GM12865 (cell line): ENCODE data around the gene SSR3.

Experiments
- DNase-seq: peaks from one replicate; pipeline ENCODE4 v3.0.0; 2010; ENCODE audit warnings: low read depth
- H3K4me3 ChIP-seq: 2 replicates; pipeline ENCODE4 v1.5.1; 2011; ENCODE audit warnings: mild to moderate bottlenecking, low read depth, low read length, control low read depth
- TF ChIP-seq, protein P1 (sequence below): IDR thresholded peaks from 2 replicates; pipeline ENCODE4 v1.5.1; 2011; ENCODE audit warnings: low read length, control low read depth, low read depth, inconsistent platforms; ENCODE audit not compliant: insufficient read depth; ENCODE audit errors: missing control alignments

SSR3 gene

DNA sequence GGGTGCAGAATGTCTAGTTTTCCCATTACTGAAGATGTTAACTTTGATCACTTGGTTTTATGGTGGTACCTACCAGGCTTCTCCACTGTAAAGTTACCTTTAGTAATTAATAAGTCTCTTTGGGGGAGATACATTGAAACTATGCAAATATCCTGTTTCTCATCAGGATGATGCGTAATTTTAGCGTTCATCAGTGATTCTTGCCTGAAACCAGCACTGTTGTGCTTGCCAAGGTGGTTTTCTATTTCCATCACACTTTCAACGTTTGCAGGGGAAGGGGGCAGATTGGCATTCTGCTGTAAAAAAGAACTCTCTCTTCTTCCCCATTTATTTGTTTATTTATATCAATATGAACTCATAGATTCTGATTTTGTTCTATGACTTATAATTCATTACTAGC, 61.0 kb downstream of the SSR3 start:
- TF ChIP-seq, protein P1, sequence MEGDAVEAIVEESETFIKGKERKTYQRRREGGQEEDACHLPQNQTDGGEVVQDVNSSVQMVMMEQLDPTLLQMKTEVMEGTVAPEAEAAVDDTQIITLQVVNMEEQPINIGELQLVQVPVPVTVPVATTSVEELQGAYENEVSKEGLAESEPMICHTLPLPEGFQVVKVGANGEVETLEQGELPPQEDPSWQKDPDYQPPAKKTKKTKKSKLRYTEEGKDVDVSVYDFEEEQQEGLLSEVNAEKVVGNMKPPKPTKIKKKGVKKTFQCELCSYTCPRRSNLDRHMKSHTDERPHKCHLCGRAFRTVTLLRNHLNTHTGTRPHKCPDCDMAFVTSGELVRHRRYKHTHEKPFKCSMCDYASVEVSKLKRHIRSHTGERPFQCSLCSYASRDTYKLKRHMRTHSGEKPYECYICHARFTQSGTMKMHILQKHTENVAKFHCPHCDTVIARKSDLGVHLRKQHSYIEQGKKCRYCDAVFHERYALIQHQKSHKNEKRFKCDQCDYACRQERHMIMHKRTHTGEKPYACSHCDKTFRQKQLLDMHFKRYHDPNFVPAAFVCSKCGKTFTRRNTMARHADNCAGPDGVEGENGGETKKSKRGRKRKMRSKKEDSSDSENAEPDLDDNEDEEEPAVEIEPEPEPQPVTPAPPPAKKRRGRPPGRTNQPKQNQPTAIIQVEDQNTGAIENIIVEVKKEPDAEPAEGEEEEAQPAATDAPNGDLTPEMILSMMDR: no peak
- DNase-seq: peak; percentile 34
- H3K4me3 ChIP-seq: no peak overlapping the region

DNA sequence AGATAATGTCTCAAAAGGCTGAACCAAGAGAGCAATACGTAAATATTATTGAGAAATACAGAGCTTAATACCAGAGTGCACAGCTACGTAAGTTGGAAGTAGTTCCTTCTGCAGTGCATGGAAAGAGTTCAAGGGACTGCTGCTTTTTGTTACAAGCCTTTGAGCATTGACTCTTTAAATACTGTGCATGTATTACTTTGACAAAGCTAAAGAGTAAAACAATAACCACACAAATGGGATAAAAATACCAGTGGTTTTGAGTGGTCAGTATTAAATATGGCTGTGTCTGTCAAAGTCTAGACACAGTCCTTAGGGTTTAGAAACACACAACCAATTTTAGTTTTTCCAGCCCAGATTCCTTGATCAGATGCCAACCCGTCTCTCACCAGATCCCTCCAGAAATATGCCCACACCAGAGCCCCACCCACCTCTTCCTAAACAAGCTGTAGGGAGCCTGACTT, 62.1 kb downstream of the SSR3 start:
- DNase-seq: no peak
- TF ChIP-seq, protein P1: no peak
- H3K4me3 ChIP-seq: no peak overlapping the region

DNA sequence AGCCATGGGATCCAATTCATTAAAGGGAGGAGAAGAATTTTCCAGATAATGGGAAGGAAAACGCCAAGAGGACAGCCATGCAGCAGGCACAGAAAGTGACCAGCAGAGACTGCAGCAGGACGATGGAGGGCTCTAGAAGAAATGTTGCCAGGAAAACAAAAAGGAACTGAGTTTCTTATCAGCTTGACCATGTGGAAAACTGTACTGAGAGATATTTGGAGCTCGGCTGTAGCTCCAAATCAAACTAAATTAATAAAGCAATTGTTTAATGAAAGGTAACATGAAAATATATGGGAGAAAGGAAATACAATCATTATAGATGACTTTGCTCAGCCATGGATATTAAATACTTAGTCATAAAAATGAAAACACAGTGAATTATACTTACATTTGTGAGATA, 63.7 kb downstream of the SSR3 start:
- DNase-seq: no peak
- TF ChIP-seq, protein P1: no peak
- no peak overlapping the region for H3K4me3 ChIP-seq
